Astrocyte of the spinal cord (primary cell): ENCODE results near the gene DNM3.

ENCODE experiments used
- DNase-seq: peaks from one replicate; pipeline ENCODE4 v3.0.0; 2011; ENCODE audit warnings: low read depth, low spot score
- H3K4me3 ChIP-seq: 2 replicates; pipeline ENCODE4 v1.5.1; 2011; ENCODE audit warnings: low read depth, mild to moderate bottlenecking, low read length, moderate library complexity
- CTCF ChIP-seq: IDR thresholded peaks from 2 replicates; pipeline ENCODE4 v1.5.1; 2012; ENCODE audit warnings: low read depth, mild to moderate bottlenecking, low read length, inconsistent platforms
- in situ Hi-C: cut with HindIII; loops from 2 replicates; pipeline ENCODE4 v1.10.0; 2017; ENCODE audit warnings: low sequenced_read_pairs

DNM3 gene

GRCh38 chr1:171896936-171897703, 55.8 kb downstream of the DNM3 start:
- in situ Hi-C loops = no loop called here
- TF ChIP-seq CTCF = no peak
- DNase-seq = no peak
- H3K4me3 ChIP-seq = no peak overlapping the region

- in situ Hi-C loops = no loop called here
- no peak for TF ChIP-seq CTCF
- DNase-seq = peak; percentile 24
- H3K4me3 ChIP-seq = no peak overlapping the region
Observed at GRCh38 chr1:171898941-171899340, 57.6 kb downstream of the DNM3 start.

GRCh38 chr1:171899838-171900237, 58.5 kb downstream of the DNM3 start:
- no peak for TF ChIP-seq CTCF
- in situ Hi-C loops = no loop called here
- H3K4me3 ChIP-seq = no peak overlapping the region
- no peak for DNase-seq

GRCh38 chr1:171901245-171901644, 59.9 kb downstream of the DNM3 start:
- TF ChIP-seq CTCF = no peak
- in situ Hi-C loops = no loop called here
- no peak overlapping the region for H3K4me3 ChIP-seq

GRCh38 chr1:171902527-171902926, 61.2 kb downstream of the DNM3 start:
- H3K4me3 ChIP-seq = no peak overlapping the region
- in situ Hi-C loops = no loop called here
- no peak for DNase-seq
- TF ChIP-seq CTCF = no peak

More at GRCh38 chr1:171901245-171901644, 59.9 kb downstream of the DNM3 start:
- no peak for DNase-seq

- in situ Hi-C loops = no loop called here
- TF ChIP-seq CTCF = no peak
- H3K4me3 ChIP-seq = no peak overlapping the region
- DNase-seq = no peak
Observed at GRCh38 chr1:171904778-171905450, 63.6 kb downstream of the DNM3 start.
